Parathyroid adenoma (tissue), 2 donors: Measurements from ENCODE around the gene PRUNE1.

Source experiments
- H2AFZ ChIP-seq: fragments of 300-600 bp; sonication (generic); one replicate; pipeline ENCODE4 v1.7.0; 2017; ENCODE audit warnings: antibody characterized with exemption, mild to moderate bottlenecking
- H3K27ac ChIP-seq: fragments of 300-600 bp; sonication (generic); one replicate; pipeline ENCODE4 v1.7.0; 2017
- H3K27me3 ChIP-seq: fragments of 300-600 bp; sonication (generic); one replicate; pipeline ENCODE4 v1.7.0; 2017; ENCODE audit warnings: low read length; ENCODE audit not compliant: control insufficient read depth, insufficient read depth
- H3K36me3 ChIP-seq: fragments of 300-600 bp; sonication (generic); one replicate; pipeline ENCODE4 v1.7.0; 2017; ENCODE audit warnings: low read length; ENCODE audit not compliant: control insufficient read depth, insufficient read depth
- H3K4me1 ChIP-seq: fragments of 300-600 bp; sonication (generic); one replicate; pipeline ENCODE4 v1.7.0; 2017; ENCODE audit warnings: control low read depth
- H3K4me2 ChIP-seq: fragments of 300-600 bp; sonication (generic); one replicate; pipeline ENCODE4 v1.7.0; 2017; ENCODE audit warnings: low read length
- H3K4me3 ChIP-seq: fragments of 300-600 bp; sonication (generic); one replicate; pipeline ENCODE4 v1.7.0; 2017; ENCODE audit warnings: low read depth, low read length
- H3K79me2 ChIP-seq: fragments of 300-600 bp; sonication (generic); one replicate; pipeline ENCODE4 v1.7.0; 2017; ENCODE audit warnings: control low read depth
- H3K9ac ChIP-seq: fragments of 300-600 bp; sonication (generic); one replicate; pipeline ENCODE4 v1.7.0; 2017; ENCODE audit warnings: mild to moderate bottlenecking
- H3K9me3 ChIP-seq: fragments of 300-600 bp; sonication (generic); one replicate; pipeline ENCODE4 v1.7.0; 2017; ENCODE audit warnings: low read length; ENCODE audit not compliant: control insufficient read depth
- CTCF ChIP-seq: fragments of 300-600 bp; sonication (generic); IDR thresholded peaks from one replicate; pipeline ENCODE4 v1.7.0; 2017; ENCODE audit warnings: antibody characterized with exemption, mild to moderate bottlenecking
- donor health status: primary hyperparathyroidism.

Gene PRUNE1

GRCh38 chr1:151070474-151071276, 62.4 kb downstream of the PRUNE1 start, which contains the start of gene GABPB2:
Gene GABPB2 (plus strand): TSS chr1:151070761. CDS start chr1:151088190, 17,429 bp downstream.
- no peaks in the 10 kb centered on the region for H3K27me3 ChIP-seq
- H3K36me3 ChIP-seq = no peaks in the 10 kb centered on the region
- H3K79me2 ChIP-seq = no peaks in the 10 kb centered on the region
- peak within 1 kb of the TSS; percentile 84 for H3K9ac ChIP-seq
- H2AFZ ChIP-seq = peak within 1 kb of the TSS; percentile 95
- H3K4me3 ChIP-seq = peak within 1 kb of the TSS; percentile 99
- no peaks in the 10 kb centered on the region for H3K4me1 ChIP-seq
- TF ChIP-seq CTCF = peak; percentile 72
- peak within 1 kb of the TSS; percentile 100 for H3K27ac ChIP-seq
- H3K4me2 ChIP-seq = peak within 1 kb of the TSS; percentile 97
- H3K9me3 ChIP-seq = no peaks in the 10 kb centered on the region

- no peaks in the 10 kb centered on the region for H3K9me3 ChIP-seq
- no peaks in the 10 kb centered on the region for H3K27me3 ChIP-seq
- H3K36me3 ChIP-seq = no peaks in the 10 kb centered on the region
- H2AFZ ChIP-seq = no peak overlapping the region
- no peak for TF ChIP-seq CTCF
- no peak overlapping the region for H3K27ac ChIP-seq
- H3K4me1 ChIP-seq = no peaks in the 10 kb centered on the region
- H3K9ac ChIP-seq = no peak overlapping the region
- H3K79me2 ChIP-seq = no peaks in the 10 kb centered on the region
- H3K4me2 ChIP-seq = no peak overlapping the region
- H3K4me3 ChIP-seq = no peak overlapping the region
Observed at GRCh38 chr1:151072224-151072623, 64.0 kb downstream of the PRUNE1 start.
